Keratinocyte (primary cell): ENCODE measurements around the gene MZB1. TPM values are rescaled to one million over a fixed set of nuclear protein-coding genes. Genes with fewer than 3 reads are reported as not detected.
"Not testable (repeated sequence)": the region's sequence is repeated elsewhere in the genome, so short reads cannot be mapped to it uniquely, and the experiment has no call there.

Experiments
- DNase-seq: peaks from one replicate; pipeline ENCODE4 v3.0.0-alpha.2; 2011; ENCODE audit warnings: low read depth, missing footprints, low spot score
- FAIRE-seq: peaks from 2 replicates; lab custom pipeline; 2011; peaks lifted over from hg19 to GRCh38; lab: Jason Lieb, UNC
- H2AFZ ChIP-seq: 2 replicates; pipeline ENCODE4 v1.6.0; 2012; ENCODE audit warnings: low read length, control low read depth, inconsistent platforms; ENCODE audit not compliant: control insufficient read depth
- H3K27ac ChIP-seq: 2 replicates; pipeline ENCODE4 v1.5.1; 2011; ENCODE audit warnings: low read length; ENCODE audit not compliant: control insufficient read depth, insufficient read depth
- H3K27me3 ChIP-seq: 3 replicates; pipeline ENCODE4 v1.6.0; 2011; ENCODE audit warnings: low read length; ENCODE audit not compliant: control insufficient read depth, insufficient read depth; ENCODE audit errors: extremely low read depth
- H3K36me3 ChIP-seq, 2 experiments: 2 replicates in 1 of 2; 3 replicates in 1 of 2; pipeline ENCODE4 v1.5.1; 2011; ENCODE audit warnings: low read length in 2 of 2, mild to moderate bottlenecking in 1 of 2; ENCODE audit not compliant: control insufficient read depth in 2 of 2, insufficient read depth in 2 of 2; ENCODE audit errors: extremely low read depth in 1 of 2
- H3K4me1 ChIP-seq: 3 replicates; pipeline ENCODE4 v1.5.1; 2011; ENCODE audit warnings: low read length; ENCODE audit not compliant: control insufficient read depth, insufficient read depth; ENCODE audit errors: extremely low read depth
- H3K4me2 ChIP-seq: 3 replicates; pipeline ENCODE4 v1.6.0; 2011; ENCODE audit warnings: low read depth, low read length; ENCODE audit not compliant: control insufficient read depth, insufficient read depth; ENCODE audit errors: extremely low read depth
- H3K4me3 ChIP-seq, 3 experiments: fragments of 200-600 bp in 1 of 3; sonication (generic) in 1 of 3; 2 replicates in 2 of 3; 3 replicates in 1 of 3; pipeline ENCODE4 v1.5.1; 2011 to 2016; ENCODE audit warnings: low read length in 3 of 3, mild to moderate bottlenecking in 3 of 3, control low read depth in 2 of 3, inconsistent platforms in 1 of 3, low read depth in 1 of 3, mixed read lengths in 1 of 3, mixed run types in 1 of 3, moderate library complexity in 1 of 3; ENCODE audit not compliant: control insufficient read depth in 2 of 3, insufficient read depth in 2 of 3; ENCODE audit errors: extremely low read depth in 1 of 3
- H3K79me2 ChIP-seq: 2 replicates; pipeline ENCODE4 v1.6.0; 2012; ENCODE audit warnings: low read length; ENCODE audit not compliant: control insufficient read depth, insufficient read depth
- H3K9ac ChIP-seq: 3 replicates; pipeline ENCODE4 v1.6.0; 2011; ENCODE audit warnings: low read length; ENCODE audit not compliant: control insufficient read depth, insufficient read depth; ENCODE audit errors: extremely low read depth
- H3K9me1 ChIP-seq: 3 replicates; pipeline ENCODE4 v1.6.0; 2011; ENCODE audit warnings: low read length; ENCODE audit not compliant: control insufficient read depth, insufficient read depth; ENCODE audit errors: extremely low read depth
- H3K9me3 ChIP-seq: 2 replicates; pipeline ENCODE4 v1.5.1; 2012; ENCODE audit warnings: low read depth, low read length; ENCODE audit not compliant: control insufficient read depth
- H4K20me1 ChIP-seq: 3 replicates; pipeline ENCODE4 v1.6.0; 2011; ENCODE audit warnings: low read length; ENCODE audit not compliant: control insufficient read depth, insufficient read depth; ENCODE audit errors: extremely low read depth
- EZH2 ChIP-seq: IDR thresholded peaks from one replicate; pipeline ENCODE4 v1.6.1; 2012; ENCODE audit warnings: inconsistent platforms, mild to moderate bottlenecking, low read length, moderate library complexity
- dilution Hi-C: fragments of 300-500 bp; cut with MboI; formaldehyde crosslinking; loops from one replicate; pipeline ENCODE4 v1.7.0; 2020; ENCODE audit warnings: low sequenced_read_pairs; ENCODE audit not compliant: extremely low pct_ligation_motif_present
- polyA plus RNA-seq, 5 experiments: library from polyadenylated mRNA; depleted of rRNA in 3 of 5; stranded (reverse) in 3 of 5; stranded (forward) in 1 of 5; unstranded in 1 of 5; fragments of >200 nt; gene quantifications; 1 replicate in 1 of 5; 2 replicates in 3 of 5; 3 replicates in 1 of 5; pipeline versions ENCODE4 v1.2.1 to v1.2.3, GENCODE V29; 2011 to 2012; ENCODE audit warnings: missing spikeins in 2 of 5, low read depth in 1 of 5, low replicate concordance in 1 of 5
- TF ChIP-seq, protein P1 (sequence below), 3 experiments: IDR thresholded peaks in 1 of 3; conservative IDR thresholded peaks in 1 of 3; optimal IDR thresholded peaks in 1 of 3; 2 replicates in 2 of 3; 3 replicates in 1 of 3; pipeline versions ENCODE3 to v1.5.1; 2011; ENCODE audit warnings: low read length in 3 of 3, mild to moderate bottlenecking in 3 of 3, moderate library complexity in 2 of 3, control low read depth in 1 of 3, inconsistent platforms in 1 of 3; ENCODE audit not compliant: insufficient read depth in 2 of 3; ENCODE audit errors: extremely low read depth in 1 of 3

Gene MZB1
- polyA plus RNA-seq, 1 donor (not counting 4 experiments of a cell fraction or from before 2014, with no cell fraction given) = not detected

DNA sequence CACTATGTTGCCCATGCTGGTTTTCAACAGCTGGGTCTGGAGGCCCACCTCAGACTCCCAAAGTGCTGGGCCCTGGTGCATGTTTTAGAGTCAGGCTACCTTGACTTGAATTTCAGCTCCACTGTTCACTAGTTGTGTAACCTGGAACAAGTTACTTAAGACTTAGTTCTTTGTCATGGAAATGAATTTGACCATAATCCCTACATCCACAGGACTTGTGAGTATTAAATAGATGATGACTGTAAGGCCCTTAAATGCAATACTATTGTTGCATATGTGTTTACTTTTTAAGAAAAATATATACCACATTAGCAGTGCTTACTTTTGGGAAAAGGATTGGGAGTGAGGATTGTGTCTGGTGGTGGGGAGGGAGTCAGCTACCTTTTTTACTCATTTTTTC, 31.6 kb downstream of the MZB1 start:
- Histone ChIP-seq H3K9ac (no peak overlapping the region), H3K27ac (no peak overlapping the region), H3K9me1 (no peaks in the 10 kb centered on the region), H3K4me1 (no peaks in the 10 kb centered on the region), H3K79me2 (peaks cover 71% of the 10 kb centered on the region), H3K4me2 (no peak overlapping the region), H3K4me3 (no peak overlapping the region), H3K36me3 (peaks cover 0 to 2% of the 10 kb centered on the region in 2 experiments), H3K9me3 (no peaks in the 10 kb centered on the region), H3K27me3 (no peaks in the 10 kb centered on the region), H2AFZ (no peak overlapping the region), H4K20me1 (no peaks in the 10 kb centered on the region)
- dilution Hi-C loops = no loop called here
- DNase-seq (no peak), FAIRE-seq (no peak)
- TF ChIP-seq, protein P1, sequence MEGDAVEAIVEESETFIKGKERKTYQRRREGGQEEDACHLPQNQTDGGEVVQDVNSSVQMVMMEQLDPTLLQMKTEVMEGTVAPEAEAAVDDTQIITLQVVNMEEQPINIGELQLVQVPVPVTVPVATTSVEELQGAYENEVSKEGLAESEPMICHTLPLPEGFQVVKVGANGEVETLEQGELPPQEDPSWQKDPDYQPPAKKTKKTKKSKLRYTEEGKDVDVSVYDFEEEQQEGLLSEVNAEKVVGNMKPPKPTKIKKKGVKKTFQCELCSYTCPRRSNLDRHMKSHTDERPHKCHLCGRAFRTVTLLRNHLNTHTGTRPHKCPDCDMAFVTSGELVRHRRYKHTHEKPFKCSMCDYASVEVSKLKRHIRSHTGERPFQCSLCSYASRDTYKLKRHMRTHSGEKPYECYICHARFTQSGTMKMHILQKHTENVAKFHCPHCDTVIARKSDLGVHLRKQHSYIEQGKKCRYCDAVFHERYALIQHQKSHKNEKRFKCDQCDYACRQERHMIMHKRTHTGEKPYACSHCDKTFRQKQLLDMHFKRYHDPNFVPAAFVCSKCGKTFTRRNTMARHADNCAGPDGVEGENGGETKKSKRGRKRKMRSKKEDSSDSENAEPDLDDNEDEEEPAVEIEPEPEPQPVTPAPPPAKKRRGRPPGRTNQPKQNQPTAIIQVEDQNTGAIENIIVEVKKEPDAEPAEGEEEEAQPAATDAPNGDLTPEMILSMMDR (optimal IDR thresholded peaks at IDR 0.05 in 1 of 3, IDR thresholded peaks at IDR 0.05 in 1 of 3, conservative IDR thresholded peaks at IDR 0.05 in 1 of 3; ENCODE audit: extremely low read depth in 1 of 3, insufficient read depth in 2 of 3, low read length in 3 of 3) = no peak

GRCh38 chr5:139355900-139356299, 33.8 kb downstream of the MZB1 start:
- H3K4me2 ChIP-seq, H2AFZ ChIP-seq, H3K9me3 ChIP-seq, H3K27me3 ChIP-seq, dilution Hi-C loops, DNase-seq, H3K9ac ChIP-seq, H3K4me3 ChIP-seq, FAIRE-seq, H4K20me1 ChIP-seq, H3K36me3 ChIP-seq, H3K9me1 ChIP-seq, H3K27ac ChIP-seq, H3K4me1 ChIP-seq: not testable (repeated sequence)
- H3K79me2 ChIP-seq = peaks cover 90% of the 10 kb centered on the region

GRCh38 chr5:139354186-139354585, 35.5 kb downstream of the MZB1 start:
- Histone ChIP-seq H3K4me3 (no peak overlapping the region), H3K9me3 (no peaks in the 10 kb centered on the region), H4K20me1 (no peaks in the 10 kb centered on the region), H2AFZ (no peak overlapping the region), H3K36me3 (peaks cover 0 to 4% of the 10 kb centered on the region in 2 experiments), H3K27ac (no peak overlapping the region), H3K4me1 (no peaks in the 10 kb centered on the region), H3K79me2 (peaks cover 87% of the 10 kb centered on the region), H3K9ac (no peak overlapping the region), H3K9me1 (no peaks in the 10 kb centered on the region), H3K27me3 (no peaks in the 10 kb centered on the region), H3K4me2 (no peak overlapping the region)
- FAIRE-seq (no peak), DNase-seq (no peak)
- TF ChIP-seq, protein P1 (optimal IDR thresholded peaks at IDR 0.05 in 1 of 3, IDR thresholded peaks at IDR 0.05 in 1 of 3, conservative IDR thresholded peaks at IDR 0.05 in 1 of 3; ENCODE audit: extremely low read depth in 1 of 3, insufficient read depth in 2 of 3, low read length in 3 of 3) = no peak
- TF ChIP-seq EZH2 = no peak
- dilution Hi-C loops = no loop called here

DNA sequence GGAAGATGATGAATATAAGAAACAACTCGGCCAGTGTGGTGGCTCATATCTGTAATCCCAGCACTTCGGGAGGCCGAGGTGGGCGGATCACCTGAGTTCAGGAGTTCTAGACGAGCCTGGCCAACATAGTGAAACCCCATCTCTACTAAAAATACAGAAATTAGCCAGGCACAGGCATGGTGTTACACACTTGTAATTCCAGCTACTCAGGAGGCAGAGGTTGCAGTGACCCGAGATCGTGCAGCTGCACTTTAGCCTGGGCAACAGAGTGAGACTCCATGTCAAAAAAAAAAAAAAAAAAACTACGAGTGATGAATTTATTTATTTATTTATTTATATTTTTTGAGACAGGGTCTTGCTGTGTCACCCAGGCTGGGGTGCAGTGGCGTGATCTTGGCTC, 41.9 kb downstream of the MZB1 start:
- H3K27ac ChIP-seq, FAIRE-seq, H3K4me2 ChIP-seq, H3K9me1 ChIP-seq, H3K4me3 ChIP-seq, DNase-seq, H3K4me1 ChIP-seq, H2AFZ ChIP-seq, H3K9ac ChIP-seq, dilution Hi-C loops, H3K27me3 ChIP-seq, H4K20me1 ChIP-seq, H3K36me3 ChIP-seq, H3K9me3 ChIP-seq: not testable (repeated sequence)
- H3K79me2 ChIP-seq = peaks cover 93% of the 10 kb centered on the region
